ENCODE results near the gene ABAT.
"Not testable (repeated sequence)": the region's sequence is repeated elsewhere in the genome, so short reads cannot be mapped to it uniquely, and the experiment has no call there.

Gene ABAT

GRCh38 chr16:8781797-8782196 is 107.4 kb downstream of the ABAT start:
- H3K4me3 ChIP-seq (ENCODE audit: low read depth, low read length), result no peak overlapping the region
- no peak for TF ChIP-seq MAX (IDR thresholded peaks at IDR 0.05; ENCODE audit: low read depth, low read length)
- no peak for TF ChIP-seq MYC (IDR thresholded peaks at IDR 0.05; ENCODE audit: low read depth, low read length)
- no peak for TF ChIP-seq CTCF (IDR thresholded peaks at IDR 0.05; ENCODE audit: low read depth, low read length)
- TF ChIP-seq POLR2A (IDR thresholded peaks at IDR 0.05; ENCODE audit: extremely low read depth, insufficient read length), result no peak
- no peak for DNase-seq (ENCODE audit: low read depth)

GRCh38 chr16:8782673-8783072 is 108.3 kb downstream of the ABAT start:
- no peak for TF ChIP-seq MYC (IDR thresholded peaks at IDR 0.05; ENCODE audit: low read depth, low read length)
- no peak for TF ChIP-seq CTCF (IDR thresholded peaks at IDR 0.05; ENCODE audit: low read depth, low read length)
- no peak for TF ChIP-seq POLR2A (IDR thresholded peaks at IDR 0.05; ENCODE audit: extremely low read depth, insufficient read length)
- TF ChIP-seq MAX (IDR thresholded peaks at IDR 0.05; ENCODE audit: low read depth, low read length), result no peak
- DNase-seq (ENCODE audit: low read depth), result no peak
- no peak overlapping the region for H3K4me3 ChIP-seq (ENCODE audit: low read depth, low read length)

GRCh38 chr16:8785408-8785807 is 111.0 kb downstream of the ABAT start:
- no peak for DNase-seq (ENCODE audit: low read depth)
- TF ChIP-seq CTCF (IDR thresholded peaks at IDR 0.05; ENCODE audit: low read depth, low read length), result no peak
- TF ChIP-seq MAX (IDR thresholded peaks at IDR 0.05; ENCODE audit: low read depth, low read length), result no peak
- no peak for TF ChIP-seq MYC (IDR thresholded peaks at IDR 0.05; ENCODE audit: low read depth, low read length)
- TF ChIP-seq POLR2A (IDR thresholded peaks at IDR 0.05; ENCODE audit: extremely low read depth, insufficient read length), result no peak
- no peak overlapping the region for H3K4me3 ChIP-seq (ENCODE audit: low read depth, low read length)

GRCh38 chr16:8786316-8786715 is 111.9 kb downstream of the ABAT start:
- H3K4me3 ChIP-seq (ENCODE audit: low read depth, low read length); DNase-seq (ENCODE audit: low read depth): not testable (repeated sequence)

GRCh38 chr16:8788578-8789172 is 114.3 kb downstream of the ABAT start:
- no peak for TF ChIP-seq CTCF (IDR thresholded peaks at IDR 0.05; ENCODE audit: low read depth, low read length)
- TF ChIP-seq MYC (IDR thresholded peaks at IDR 0.05; ENCODE audit: low read depth, low read length), result no peak
- TF ChIP-seq POLR2A (IDR thresholded peaks at IDR 0.05; ENCODE audit: extremely low read depth, insufficient read length), result no peak
- no peak for TF ChIP-seq MAX (IDR thresholded peaks at IDR 0.05; ENCODE audit: low read depth, low read length)
- no peak overlapping the region for H3K4me3 ChIP-seq (ENCODE audit: low read depth, low read length)
- no peak for DNase-seq (ENCODE audit: low read depth)

- TF ChIP-seq CTCF (IDR thresholded peaks at IDR 0.05; ENCODE audit: low read depth, low read length), result no peak
- TF ChIP-seq MYC (IDR thresholded peaks at IDR 0.05; ENCODE audit: low read depth, low read length), result no peak
- no peak for TF ChIP-seq MAX (IDR thresholded peaks at IDR 0.05; ENCODE audit: low read depth, low read length)
- no peak for TF ChIP-seq POLR2A (IDR thresholded peaks at IDR 0.05; ENCODE audit: extremely low read depth, insufficient read length)
- H3K4me3 ChIP-seq (ENCODE audit: low read depth, low read length), result no peak overlapping the region
- no peak for DNase-seq (ENCODE audit: low read depth)
These were observed 120.7 kb downstream of the ABAT start for GRCh38 chr16:8795091-8795490.
